DND-41 (cell line): ENCODE measurements around the gene PTPRK.

Source experiments
- ATAC-seq: fragments of 200-7000 bp; cut with Tn5 transposase; 3 replicates; pipeline ENCODE4 v1.9.1; 2021; ENCODE audit warnings: low read depth; ENCODE audit not compliant: insufficient read depth
- DNase-seq: peaks from one replicate; pipeline ENCODE4 v3.0.0-alpha.2; 2020
- H2AFZ ChIP-seq: 2 replicates; pipeline ENCODE4 v1.6.0; 2012; ENCODE audit warnings: low read depth, low read length
- H3K27ac ChIP-seq: 2 replicates; pipeline ENCODE4 v1.5.1; 2012; ENCODE audit warnings: low read length, inconsistent platforms
- H3K27me3 ChIP-seq: fragments of 200-600 bp; sonication (generic); 2 replicates; pipeline ENCODE4 v1.6.0; 2012; ENCODE audit warnings: low read length, mild to moderate bottlenecking, inconsistent platforms; ENCODE audit not compliant: insufficient read depth, poor library complexity
- H3K36me3 ChIP-seq: 2 replicates; pipeline ENCODE4 v1.5.1; 2012; ENCODE audit warnings: low read length, inconsistent platforms; ENCODE audit not compliant: insufficient read depth
- H3K4me1 ChIP-seq: 2 replicates; pipeline ENCODE4 v1.5.1; 2012; ENCODE audit warnings: mild to moderate bottlenecking, low read length; ENCODE audit not compliant: insufficient read depth
- H3K4me2 ChIP-seq: 2 replicates; pipeline ENCODE4 v1.6.0; 2012; ENCODE audit warnings: mild to moderate bottlenecking, moderate library complexity, low read length, inconsistent platforms; ENCODE audit not compliant: insufficient read depth
- H3K4me3 ChIP-seq, 2 experiments: fragments of 200-600 bp in 1 of 2; shearing (Covaris generic) in 1 of 2; 2 replicates each; pipeline ENCODE4 v1.5.1; 2012 to 2016; ENCODE audit warnings: inconsistent platforms in 2 of 2, low read length in 2 of 2, mild to moderate bottlenecking in 2 of 2, low read depth in 1 of 2, moderate library complexity in 1 of 2
- H3K79me2 ChIP-seq: 2 replicates; pipeline ENCODE4 v1.6.0; 2012; ENCODE audit warnings: low read length, inconsistent platforms; ENCODE audit not compliant: insufficient read depth
- H3K9ac ChIP-seq: 2 replicates; pipeline ENCODE4 v1.6.0; 2012; ENCODE audit warnings: low read depth, mild to moderate bottlenecking, inconsistent platforms, low read length, moderate library complexity
- H3K9me3 ChIP-seq: 2 replicates; pipeline ENCODE4 v1.5.1; 2012; ENCODE audit warnings: low read length, moderate library complexity, mild to moderate bottlenecking, inconsistent platforms; ENCODE audit not compliant: insufficient read depth, severe bottlenecking
- H4K20me1 ChIP-seq: 2 replicates; pipeline ENCODE4 v1.6.0; 2012; ENCODE audit warnings: low read length; ENCODE audit not compliant: insufficient read depth
- CTCF ChIP-seq: IDR thresholded peaks from 2 replicates; pipeline ENCODE4 v1.5.1; 2012; ENCODE audit warnings: borderline replicate concordance, low read length, moderate library complexity, mild to moderate bottlenecking; ENCODE audit not compliant: poor library complexity, severe bottlenecking; ENCODE audit errors: extremely low read depth
- EZH2 ChIP-seq: IDR thresholded peaks from 3 replicates; pipeline ENCODE4 v1.6.1; 2012; ENCODE audit warnings: borderline replicate concordance, low read depth, mild to moderate bottlenecking, moderate library complexity, low read length, inconsistent platforms; ENCODE audit not compliant: severe bottlenecking

The PTPRK gene

GRCh38 chr6:128256095-128256494, 264.3 kb downstream of the PTPRK start:
- Histone ChIP-seq H4K20me1 (no peaks in the 10 kb centered on the region), H3K36me3 (no peaks in the 10 kb centered on the region), H3K79me2 (no peaks in the 10 kb centered on the region), H3K4me1 (peaks cover 29% of the 10 kb centered on the region), H2AFZ (no peak overlapping the region), H3K9me3 (no peaks in the 10 kb centered on the region), H3K27ac (no peak overlapping the region), H3K4me2 (no peak overlapping the region), H3K9ac (no peak overlapping the region), H3K27me3 (no peaks in the 10 kb centered on the region), H3K4me3 (no peak overlapping the region)
- ATAC-seq (no peak), DNase-seq (no peak)
- no peak for TF ChIP-seq CTCF
- TF ChIP-seq EZH2, result no peak

GRCh38 chr6:128252341-128253176, 267.8 kb downstream of the PTPRK start:
- no peaks in the 10 kb centered on the region for H3K27me3 ChIP-seq
- no peaks in the 10 kb centered on the region for H3K4me1 ChIP-seq
- H3K79me2 ChIP-seq, result no peaks in the 10 kb centered on the region
- no peak overlapping the region for H2AFZ ChIP-seq
- no peaks in the 10 kb centered on the region for H3K9me3 ChIP-seq
- no peak overlapping the region for H3K4me2 ChIP-seq
- ATAC-seq (no peak), DNase-seq (no peak)
- no peak overlapping the region for H3K27ac ChIP-seq
- no peaks in the 10 kb centered on the region for H3K36me3 ChIP-seq
- no peak overlapping the region for H3K4me3 ChIP-seq
- H3K9ac ChIP-seq, result no peak overlapping the region
- H4K20me1 ChIP-seq, result no peaks in the 10 kb centered on the region
- TF ChIP-seq CTCF (no peak), EZH2 (no peak)

GRCh38 chr6:128251445-128252340, 268.7 kb downstream of the PTPRK start:
- no peaks in the 10 kb centered on the region for H3K4me1 ChIP-seq
- no peak overlapping the region for H3K4me3 ChIP-seq
- no peak overlapping the region for H3K9ac ChIP-seq
- ATAC-seq (no peak), DNase-seq (no peak)
- H3K27me3 ChIP-seq, result no peaks in the 10 kb centered on the region
- no peaks in the 10 kb centered on the region for H4K20me1 ChIP-seq
- H3K27ac ChIP-seq, result no peak overlapping the region
- no peak overlapping the region for H2AFZ ChIP-seq
- H3K4me2 ChIP-seq, result no peak overlapping the region
- no peaks in the 10 kb centered on the region for H3K36me3 ChIP-seq
- no peaks in the 10 kb centered on the region for H3K79me2 ChIP-seq
- TF ChIP-seq EZH2 (no peak), CTCF (no peak)
- no peaks in the 10 kb centered on the region for H3K9me3 ChIP-seq
